ENCODE data around the gene EEF2K.
A peak's percentile ranks its signal among the peaks of the same experiment; 100 is the strongest.

Gene EEF2K

DNA sequence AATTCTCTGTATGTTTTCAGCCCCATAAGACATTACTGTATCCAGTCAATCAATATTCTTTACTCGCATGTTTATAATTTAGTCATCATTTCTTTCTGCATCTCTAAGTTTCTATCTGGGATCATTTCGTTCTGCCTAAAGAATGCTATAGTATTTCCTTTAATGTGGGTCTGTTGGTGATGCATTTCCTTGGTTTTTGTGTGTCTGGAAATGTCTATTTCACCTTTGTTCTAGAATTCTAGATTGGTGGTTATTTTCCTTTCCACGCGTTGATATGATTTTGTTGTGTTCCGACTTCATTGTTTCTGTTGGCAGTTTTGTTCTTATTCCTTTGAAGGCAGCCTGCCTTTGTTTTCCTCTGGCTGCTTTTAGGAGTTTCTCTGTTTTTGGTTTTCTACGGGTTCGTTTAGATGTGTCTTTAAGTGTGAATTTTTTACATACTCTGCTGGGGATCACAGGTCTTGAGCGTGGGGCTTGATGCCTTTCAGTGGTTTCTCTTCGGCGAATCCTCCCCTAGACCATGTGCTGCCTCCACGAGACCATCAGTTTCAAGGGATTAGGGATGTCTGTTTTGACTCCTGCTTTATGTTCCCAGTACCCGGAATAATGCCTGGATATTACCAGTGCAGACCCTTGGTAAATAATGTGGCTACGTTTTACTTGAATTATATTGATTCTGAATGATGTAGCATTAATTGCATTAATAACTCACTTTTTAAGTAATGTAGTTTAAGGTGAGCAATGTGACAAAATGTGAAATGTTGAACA, 114.7 kb downstream of the EEF2K start:
- no peak for DNase-seq

DNA sequence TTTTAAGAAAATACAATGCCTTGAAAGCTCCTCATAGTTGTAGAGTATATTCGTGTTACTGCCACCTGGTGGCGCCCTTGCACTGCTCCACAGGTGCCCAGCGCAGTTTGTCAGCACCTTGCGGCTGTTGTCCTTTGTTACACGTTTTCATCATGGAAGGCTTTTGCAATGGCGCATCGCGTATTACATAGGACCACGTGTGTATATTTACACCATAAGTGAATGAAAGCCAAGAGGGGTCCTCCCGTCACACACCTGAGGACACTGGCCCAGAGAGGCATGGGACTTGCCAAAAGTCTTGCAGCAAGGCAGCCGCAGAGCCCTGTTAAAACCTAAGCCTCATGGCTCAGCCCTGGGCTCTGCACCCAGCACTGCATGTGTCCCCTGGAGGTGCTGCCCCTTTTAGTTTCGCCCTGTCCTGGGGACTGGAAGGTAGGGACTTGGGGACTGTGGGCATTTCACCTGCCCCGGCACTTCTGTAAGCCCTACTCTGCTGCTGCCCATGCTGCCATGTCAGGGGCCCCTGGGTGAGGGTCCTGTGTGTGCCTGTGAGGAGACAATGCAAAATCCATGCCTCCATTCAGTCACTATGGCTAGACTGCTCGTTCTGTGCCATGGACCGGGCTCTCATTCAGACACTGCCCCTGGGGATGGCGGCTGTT, 115.4 kb downstream of the EEF2K start:
- peak; percentile 80 for DNase-seq

DNA sequence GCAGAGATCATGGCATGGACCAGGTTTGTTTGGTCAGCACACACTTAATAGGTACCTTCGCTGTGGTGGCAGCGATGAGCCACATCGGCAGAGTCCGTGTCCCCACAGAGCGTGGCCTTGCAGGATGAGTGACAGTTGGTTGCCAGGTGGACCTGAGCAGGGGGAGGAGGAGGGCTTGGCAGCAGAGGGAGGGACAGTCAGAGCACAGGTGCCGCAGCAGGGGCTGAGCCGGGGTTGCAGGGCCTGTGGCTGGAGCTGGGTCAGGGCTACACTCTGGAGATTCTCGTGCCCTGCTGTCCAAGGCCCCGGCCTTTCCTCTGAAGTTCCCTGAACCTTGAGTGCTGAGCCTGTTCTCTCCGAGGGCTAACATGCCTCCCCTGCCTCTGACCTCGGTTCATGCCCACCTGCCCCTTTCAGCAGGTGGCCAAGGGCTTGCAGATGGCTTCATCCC, 116.0 kb downstream of the EEF2K start:
- DNase-seq = no peak

DNA sequence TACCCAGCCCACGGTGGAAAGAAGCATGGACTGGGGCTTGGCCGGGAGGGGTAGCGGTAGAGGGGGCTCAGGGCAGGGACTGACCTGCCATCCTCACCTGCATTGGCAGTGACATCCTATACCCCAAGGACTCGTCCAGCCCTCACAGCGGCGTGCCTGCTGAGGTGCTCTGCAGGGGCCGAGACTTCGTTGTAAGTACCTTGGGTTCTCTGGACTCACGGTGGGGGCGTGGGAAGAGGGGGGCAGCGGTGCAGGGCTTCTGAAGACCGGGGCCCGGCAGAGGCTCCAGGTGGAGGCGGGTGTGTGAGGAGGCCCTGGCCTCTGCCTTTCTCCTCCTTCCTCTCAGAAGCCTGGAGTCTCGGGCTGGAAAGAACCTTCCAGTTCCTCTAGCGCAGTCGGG, 116.7 kb downstream of the EEF2K start:
- DNase-seq = no peak

DNA sequence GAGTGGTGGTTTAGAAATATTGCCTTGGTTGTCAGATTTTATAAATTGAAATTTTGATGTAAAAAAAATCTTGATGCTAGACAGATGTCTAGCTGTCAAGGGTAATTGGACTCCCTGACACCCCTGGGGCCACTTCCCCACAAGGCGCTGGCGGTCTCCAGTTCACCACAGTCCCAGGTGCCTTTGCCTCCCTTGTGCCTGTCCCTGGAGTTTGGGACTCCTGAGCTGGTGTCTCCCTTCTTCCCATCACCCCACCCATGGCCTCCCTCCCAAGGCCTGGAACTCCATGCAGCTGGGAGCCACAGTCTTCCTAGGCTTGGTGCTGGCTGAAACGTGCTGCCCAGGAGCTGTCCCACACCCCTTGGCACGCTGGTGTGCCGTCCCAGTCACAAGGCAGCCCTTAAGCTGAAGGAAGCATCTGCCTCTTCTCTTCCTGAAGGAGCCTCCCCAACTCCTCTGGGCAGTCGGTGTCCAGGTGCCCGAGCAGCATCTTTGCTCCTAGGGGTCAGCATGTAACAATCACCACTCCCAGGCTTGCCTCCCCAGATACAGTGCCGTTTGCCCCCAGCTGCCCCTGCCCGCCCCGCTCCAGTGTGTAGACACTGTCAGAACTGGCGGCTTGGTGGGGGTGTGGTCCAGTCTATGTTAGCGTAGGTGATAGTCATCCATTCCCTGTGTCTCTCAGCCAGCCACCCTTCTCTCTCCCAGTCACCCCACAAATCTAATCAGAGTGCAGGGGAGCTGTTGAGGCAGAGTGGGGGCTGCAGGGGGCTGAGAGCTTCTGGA, 117.3 kb downstream of the EEF2K start:
- DNase-seq = no peak

DNA sequence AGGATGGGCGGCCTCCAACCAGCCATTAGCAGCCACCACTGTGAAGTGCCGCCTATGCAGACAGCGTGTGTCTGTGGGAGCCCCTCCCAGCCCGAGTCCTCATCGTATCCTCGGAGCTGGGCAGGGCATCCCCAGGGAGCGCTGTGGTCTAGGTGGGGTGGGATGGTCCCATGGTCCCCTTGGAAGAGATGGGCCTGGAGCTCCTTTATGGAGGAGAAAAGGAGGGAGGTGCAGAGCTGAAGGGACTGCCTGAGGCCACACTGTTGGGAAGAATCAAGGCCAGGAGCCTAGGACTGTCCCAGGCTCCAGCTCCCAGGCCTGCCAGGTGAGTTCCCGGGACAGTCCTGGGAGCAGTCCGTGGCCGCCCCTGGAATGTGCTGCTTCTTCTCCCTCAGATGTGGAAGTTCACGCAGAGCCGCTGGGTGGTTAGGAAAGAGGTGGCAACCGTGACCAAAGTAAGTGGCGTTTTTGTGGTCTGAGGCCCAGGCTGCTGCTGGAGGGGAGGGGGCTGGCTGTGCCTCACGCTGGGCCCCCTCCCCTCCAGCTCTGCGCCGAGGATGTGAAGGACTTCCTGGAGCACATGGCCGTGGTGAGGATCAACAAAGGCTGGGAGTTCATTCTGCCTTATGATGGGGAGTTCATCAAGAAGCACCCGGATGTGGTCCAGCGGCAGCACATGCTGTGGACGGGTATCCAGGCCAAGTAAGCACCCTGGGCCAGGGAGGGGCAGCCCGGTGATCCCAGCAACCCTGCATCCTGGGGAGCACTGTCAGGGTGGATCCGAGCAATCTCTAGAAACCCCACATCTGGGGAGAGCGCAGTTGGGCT, 118.1 kb downstream of the EEF2K start:
- no peak for DNase-seq

DNA sequence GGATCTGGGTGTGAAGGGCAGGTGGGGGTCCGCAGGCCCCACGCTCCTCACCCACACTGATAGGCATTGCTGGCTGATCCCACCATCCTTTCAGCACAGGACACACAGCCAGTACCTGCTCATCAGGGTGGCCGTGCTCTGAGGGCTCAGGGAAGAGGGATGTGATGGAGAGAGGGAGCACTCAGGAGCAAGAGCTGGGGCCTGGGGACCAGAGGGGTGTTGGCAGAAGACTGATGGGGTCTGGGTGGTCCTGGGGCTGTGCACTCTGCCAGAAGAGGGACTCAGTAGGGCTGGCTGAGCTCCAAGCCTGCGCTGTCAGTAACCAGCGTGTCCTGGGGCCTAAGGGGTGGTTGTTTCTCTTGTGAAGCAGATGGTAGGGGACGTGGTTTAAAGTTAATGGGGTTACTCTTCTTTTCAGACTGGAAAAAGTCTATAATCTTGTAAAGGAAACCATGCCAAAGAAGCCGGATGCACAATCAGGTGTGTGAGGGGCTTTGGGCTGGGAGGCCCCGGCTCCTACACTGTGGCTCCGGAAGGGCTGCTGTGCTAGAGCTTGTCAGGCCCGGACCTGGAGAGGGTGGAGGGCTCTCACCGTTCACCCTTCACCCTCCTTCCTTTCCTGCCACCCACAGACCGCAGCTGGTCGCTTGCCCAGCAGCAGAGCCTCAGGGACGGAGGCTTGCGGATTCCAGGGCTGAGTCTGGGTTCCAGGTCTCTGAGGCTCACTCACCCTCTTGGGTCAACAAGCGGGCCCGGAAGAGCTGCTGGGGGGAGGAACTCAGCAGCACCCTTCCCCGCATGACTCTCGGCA, 118.9 kb downstream of the EEF2K start:
- DNase-seq = no peak

DNA sequence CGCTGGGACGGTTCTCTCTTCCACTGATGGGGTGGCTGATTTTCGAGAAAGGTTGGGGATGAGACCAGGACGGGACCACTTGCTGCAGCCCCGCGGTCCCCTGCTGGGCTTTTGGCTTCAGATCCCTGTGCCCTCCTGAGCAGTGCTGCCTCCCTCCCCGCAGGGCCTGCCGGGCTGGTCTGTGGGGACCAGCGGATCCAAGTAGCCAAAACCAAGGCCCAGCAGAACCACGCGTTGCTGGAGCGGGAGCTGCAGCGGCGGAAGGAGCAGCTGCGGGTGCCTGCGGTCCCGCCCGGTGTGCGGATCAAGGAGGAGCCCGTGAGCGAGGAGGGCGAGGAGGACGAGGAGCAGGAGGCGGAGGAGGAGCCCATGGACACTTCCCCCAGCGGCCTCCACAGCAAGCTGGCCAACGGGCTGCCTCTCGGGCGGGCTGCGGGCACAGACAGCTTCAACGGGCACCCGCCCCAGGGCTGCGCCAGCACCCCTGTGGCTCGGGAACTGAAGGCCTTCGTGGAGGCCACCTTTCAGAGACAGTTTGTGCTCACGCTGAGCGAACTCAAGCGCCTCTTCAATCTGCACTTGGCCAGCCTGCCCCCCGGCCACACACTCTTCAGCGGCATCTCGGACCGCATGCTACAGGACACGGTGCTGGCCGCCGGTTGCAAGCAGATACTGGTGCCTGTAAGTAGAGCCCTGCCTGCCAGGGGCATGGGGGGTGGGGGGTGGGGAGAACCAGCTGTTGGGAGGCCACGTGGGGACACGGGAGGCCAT, 119.7 kb downstream of the EEF2K start:
- DNase-seq = no peak

DNA sequence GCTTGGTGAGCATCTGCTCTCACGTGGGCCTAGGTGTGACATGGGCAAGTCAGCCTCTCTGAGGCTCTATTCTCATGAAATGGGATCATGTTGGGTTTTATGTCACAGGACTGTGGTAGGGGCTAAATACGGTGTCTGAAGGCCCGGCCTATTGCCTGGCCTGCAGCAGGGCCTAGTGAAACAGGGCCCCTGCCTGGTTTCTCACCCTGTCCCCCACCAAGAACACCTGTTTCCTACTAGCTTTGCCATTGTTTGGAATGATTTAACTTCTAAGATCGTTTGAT, 120.2 kb downstream of the EEF2K start:
- no peak for DNase-seq

DNA sequence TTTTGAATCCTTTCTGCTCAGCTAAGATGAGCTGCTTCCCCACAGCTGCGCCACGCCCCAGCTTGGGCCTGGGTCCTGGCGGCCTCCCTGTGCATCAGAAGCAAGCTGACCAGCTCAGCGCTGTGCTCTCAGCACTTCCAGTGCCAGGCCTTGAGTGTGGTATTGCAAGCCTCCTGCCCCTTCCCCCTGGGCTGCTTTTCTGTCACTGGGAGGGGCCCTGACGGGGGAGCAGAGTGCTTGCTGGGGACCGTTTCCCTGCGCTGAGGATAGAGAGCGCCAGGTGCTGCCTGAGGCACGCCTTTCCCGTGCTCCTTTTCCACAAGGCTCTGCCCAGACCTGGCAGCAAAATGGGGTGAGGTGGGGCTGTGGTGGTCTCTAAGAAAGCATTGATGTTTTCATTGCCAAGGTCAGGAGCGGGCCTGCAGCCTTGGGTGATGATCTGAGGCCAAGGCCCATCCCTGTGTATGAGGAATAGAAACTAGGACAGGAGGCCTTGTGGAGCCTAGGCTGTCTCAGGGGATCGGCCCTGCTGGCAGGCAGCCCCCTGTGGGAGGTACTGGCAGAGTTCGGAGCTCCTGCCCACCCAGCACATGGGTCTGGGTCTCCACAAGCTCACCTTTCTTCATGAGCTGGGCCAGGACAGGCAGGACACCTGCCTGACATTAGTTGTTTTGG, 120.8 kb downstream of the EEF2K start:
- DNase-seq = no peak

DNA sequence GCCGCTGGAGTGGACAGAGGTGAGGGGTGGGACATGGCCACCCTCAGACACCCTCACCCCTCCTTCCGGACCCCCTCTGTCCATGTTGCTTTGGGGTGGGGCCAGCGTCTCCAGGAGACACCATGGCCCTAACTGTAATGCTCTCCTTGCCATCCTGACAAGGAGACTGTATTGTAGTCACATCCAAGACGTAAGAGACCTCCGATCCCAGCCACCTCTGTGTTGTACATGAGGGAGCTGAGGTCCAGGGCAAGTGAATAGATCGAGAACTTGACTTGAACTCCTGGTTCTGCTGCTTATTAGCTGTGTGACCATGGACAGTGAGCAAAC, 121.3 kb downstream of the EEF2K start:
- DNase-seq = no peak

DNA sequence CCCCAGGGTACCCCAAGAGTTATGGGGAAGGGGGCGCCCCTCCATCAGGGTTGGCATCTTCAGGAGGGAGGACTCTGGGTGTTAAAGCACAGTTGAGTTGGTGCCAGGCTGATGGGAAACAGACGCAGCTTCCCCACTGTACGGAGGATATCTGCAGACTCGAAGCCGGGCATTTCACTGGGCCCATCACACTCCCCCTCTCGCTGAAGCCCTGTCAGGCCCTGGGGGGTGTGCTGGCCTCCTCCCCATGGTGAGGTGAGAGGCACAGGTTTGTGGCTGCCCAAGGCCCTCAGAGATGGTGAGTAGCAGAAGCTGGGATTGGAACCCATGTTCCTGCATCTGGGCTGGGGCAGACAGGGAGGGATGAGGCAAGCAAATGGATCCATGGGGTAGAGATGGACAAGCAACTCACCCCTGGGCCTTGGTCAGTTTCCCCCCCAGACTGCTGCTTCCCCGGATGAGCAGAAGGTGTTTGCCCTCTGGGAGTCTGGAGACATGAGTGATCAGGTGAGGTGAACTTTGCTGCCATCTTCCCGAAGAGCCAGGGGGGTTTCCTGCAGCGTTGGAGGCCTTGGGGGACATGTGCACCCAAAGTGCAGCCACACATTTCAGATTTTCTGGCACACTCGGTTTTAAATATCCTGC, 122.1 kb downstream of the EEF2K start:
- DNase-seq = no peak

DNA sequence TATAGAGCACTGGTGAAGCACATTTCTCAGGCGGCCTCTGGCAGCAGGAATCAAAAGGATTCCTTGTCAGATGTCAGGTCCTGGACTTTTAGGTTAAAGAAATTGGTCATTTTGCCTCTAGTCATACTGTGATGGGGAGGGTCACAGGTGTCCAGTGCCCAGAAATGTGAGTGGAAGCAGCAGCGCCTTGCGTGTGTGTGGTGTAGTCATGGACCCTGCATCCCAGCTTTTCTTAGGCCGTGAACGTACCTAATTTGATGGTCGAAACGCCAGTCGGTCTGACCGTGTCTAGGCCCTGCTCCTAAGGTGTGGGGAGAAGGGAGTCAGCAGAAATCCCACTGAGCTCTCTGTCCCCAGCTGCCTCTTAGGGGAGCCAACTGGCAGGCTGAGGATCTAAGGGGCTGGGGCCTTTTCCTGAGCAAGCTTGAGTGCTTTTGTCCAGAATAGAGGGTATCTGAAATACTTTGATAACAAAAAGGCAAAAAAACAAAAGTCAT, 123.2 kb downstream of the EEF2K start:
- DNase-seq = no peak

DNA sequence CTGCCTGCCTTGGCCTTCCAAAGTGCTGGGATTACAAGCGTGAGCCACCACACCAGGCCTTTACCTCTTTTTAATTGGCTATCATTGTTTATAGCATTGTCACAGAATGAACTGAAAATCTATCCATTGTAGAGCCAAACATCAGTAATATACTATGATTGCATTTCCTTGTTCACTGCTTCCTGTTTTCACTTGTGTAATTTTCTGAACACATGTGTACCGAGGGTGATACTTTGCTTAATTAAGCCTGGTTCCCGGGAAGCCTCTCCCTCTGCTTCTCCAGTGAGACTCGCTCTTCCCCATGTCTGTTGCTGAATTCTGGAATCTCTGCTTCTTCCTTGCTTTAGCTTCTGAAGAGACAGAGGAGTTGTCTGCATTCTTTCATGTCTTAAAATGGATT, 124.2 kb downstream of the EEF2K start:
- DNase-seq = no peak

DNA sequence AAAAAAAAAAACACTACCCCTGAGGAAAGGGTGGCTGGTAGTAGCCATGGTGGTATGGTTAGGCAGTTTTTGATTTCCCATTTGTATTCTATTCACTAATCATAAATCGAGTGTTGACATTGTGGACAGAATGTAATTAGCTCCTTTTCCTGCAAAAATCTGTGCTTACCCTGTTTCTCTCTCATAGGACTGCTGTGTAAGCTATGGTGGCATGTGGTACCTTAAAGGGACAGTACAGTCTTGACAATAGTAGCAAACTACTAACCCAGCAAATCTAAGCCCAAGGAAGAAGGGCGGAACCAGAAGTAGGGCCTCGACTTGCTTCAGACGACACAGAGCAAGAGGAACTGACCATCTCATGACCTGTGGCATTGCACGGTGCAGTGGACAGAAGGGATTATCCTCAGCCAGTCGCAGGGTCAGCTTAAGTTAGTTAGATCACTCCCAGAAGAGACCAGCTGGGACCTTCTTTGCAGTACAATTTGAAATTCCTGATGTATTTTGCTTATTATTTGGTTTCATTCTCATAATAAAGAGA, 127.4 kb downstream of the EEF2K start:
- DNase-seq = no peak

DNA sequence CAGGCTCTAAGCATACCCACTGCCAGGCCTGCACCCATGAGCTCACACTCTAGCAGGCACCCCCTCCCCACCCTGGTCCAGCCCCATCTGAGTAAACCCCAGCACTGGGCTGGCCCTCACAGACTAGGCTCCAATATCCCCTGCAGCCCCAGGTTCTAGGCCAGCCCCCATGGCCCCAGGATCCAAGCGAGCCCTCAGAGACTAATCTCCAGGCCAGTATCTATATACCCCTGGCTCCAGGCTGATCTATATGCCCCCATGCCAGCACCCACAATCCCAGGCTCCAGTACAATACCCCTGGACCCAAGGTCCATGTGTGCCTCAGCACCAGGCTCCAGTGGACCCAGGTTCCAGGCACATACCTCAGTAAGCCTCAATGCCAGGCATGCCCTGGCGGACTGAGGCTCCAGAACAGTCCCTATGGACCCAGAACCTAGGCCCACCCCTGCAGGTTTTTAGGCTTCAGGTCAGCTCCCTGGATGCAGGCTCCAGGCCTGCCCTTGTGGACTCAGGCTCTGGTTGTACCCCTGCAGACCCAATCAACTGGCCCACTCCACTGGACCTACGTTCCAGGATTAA, 129.7 kb downstream of the EEF2K start:
- DNase-seq = no peak

DNA sequence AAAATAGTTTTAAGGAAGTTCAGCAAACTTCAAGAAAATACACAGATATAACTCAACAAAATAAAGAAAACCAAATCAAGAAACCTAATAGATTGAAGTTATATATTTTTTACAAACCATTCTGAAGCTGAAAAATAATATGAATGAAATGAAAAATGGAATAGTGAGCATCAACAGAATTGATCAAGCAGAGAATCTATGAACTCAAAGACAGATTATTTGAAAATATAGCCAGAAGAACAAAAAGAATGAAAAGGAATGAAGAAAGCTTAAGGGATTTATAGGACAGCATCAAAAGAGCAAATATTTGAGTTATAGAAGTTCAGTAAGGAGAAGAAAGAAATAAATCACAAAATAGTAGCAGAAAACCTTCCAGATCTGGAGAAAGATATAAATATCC, 130.5 kb downstream of the EEF2K start:
- no peak for DNase-seq

DNA sequence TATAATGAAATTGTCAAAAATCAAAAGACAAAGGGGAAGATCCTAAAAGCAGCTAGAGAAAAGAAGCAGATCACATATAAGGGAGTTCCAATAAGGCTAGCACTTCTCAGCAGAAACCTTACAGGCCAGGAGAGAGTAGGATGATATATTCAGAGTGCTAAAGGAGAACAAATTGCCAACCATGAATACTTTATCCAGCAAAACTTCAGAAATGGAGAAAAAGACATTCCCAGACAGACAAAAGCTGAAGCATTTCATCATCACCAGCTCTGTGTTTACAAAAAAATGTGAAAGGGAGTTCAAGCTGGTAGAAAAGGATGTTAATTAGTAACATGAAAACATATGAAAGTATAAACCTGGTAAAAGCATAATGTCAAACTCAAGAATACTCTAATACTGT, 131.0 kb downstream of the EEF2K start:
- no peak for DNase-seq

DNA sequence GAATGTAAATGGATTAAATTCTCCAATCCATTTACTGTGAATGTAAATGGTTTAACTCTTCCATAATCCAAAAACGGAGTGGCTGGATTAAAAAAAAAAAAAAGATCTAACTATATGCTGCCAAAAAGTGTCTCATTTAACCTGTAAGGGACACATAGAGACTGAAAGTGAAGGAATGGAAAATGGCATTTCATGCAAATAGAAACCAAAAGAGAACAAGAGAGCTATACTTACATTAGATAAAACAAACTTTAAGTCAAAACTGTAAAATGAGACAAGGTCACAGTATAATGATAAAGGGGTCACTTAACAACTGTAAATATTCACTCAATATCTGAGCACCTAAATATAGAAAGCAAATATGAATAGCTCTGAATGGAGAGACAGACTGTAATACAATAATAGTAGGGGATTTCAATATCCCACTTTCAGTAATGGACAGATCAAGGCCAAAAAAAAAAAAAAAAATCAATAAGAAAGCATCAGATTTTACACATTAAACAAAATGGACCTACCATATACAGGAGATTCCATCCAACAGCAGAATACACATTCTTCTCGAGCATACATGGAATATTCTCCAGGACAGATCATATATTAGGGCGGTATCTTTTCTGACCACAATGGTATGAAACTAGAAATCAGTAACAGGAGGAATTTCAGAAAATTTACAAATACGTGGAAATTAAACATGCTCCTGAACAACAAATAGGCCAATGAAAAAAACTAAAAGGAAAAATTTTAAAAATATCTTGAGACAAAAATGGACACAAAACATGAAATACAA, 132.0 kb downstream of the EEF2K start:
- DNase-seq = no peak
